A549 (cell line): ENCODE data around the gene LEUTX.

Source experiments
- CBX2 ChIP-seq: fragments of 200-600 bp; sonication (generic); IDR thresholded peaks from 2 replicates; pipeline ENCODE4 v1.6.1; 2016; ENCODE audit warnings: low read depth, mild to moderate bottlenecking, borderline replicate concordance
- CEBPB ChIP-seq, 2 experiments: fragments of >200 bp in 1 of 2; sonication (Bioruptor Twin) in 1 of 2; formaldehyde crosslinking in 1 of 2; IDR thresholded peaks; 2 replicates each; pipeline ENCODE4 v1.6.1; 2012 to 2016
- EP300 ChIP-seq, 2 experiments: fragments of >200 bp; sonication (Bioruptor Twin); formaldehyde crosslinking; IDR thresholded peaks; 2 replicates in 1 of 2; 3 replicates in 1 of 2; pipeline ENCODE4 v1.6.1; 2016 to 2017
- KDM5A ChIP-seq: fragments of 200-600 bp; sonication (generic); IDR thresholded peaks from 2 replicates; pipeline ENCODE4 v1.6.1; 2016; ENCODE audit warnings: antibody characterized with exemption, mild to moderate bottlenecking
- MAFK ChIP-seq: fragments of 450-650 bp; IDR thresholded peaks from 2 replicates; pipeline ENCODE4 v1.6.1; 2014; ENCODE audit not compliant: partially characterized antibody
- MAZ ChIP-seq: fragments of 150-350 bp; IDR thresholded peaks from 2 replicates; pipeline ENCODE4 v1.6.1; 2014; ENCODE audit warnings: antibody characterized with exemption, low read depth, low read length, borderline replicate concordance
- RARB ChIP-seq: fragments of 250-450 bp; sonication (Bioruptor Pico); IDR thresholded peaks from 2 replicates; pipeline ENCODE4 v1.8.0; 2021; ENCODE audit warnings: mild to moderate bottlenecking, moderate library complexity
- RCOR1 ChIP-seq: fragments of 150-350 bp; IDR thresholded peaks from 2 replicates; pipeline ENCODE4 v1.6.1; 2014; ENCODE audit warnings: antibody characterized with exemption, low read length, low read depth
- SMC3 ChIP-seq: fragments of >200 bp; sonication (Bioruptor Twin); formaldehyde crosslinking; IDR thresholded peaks from 3 replicates; pipeline ENCODE4 v1.6.1; 2018; ENCODE audit warnings: inconsistent platforms
- TF ChIP-seq, protein P1 (sequence below): fragments of 450-650 bp; IDR thresholded peaks from 2 replicates; pipeline ENCODE4 v1.6.1; 2014; ENCODE audit warnings: antibody characterized with exemption
- TF ChIP-seq, protein P2 (sequence below): fragments of 200-600 bp; sonication (generic); IDR thresholded peaks from 2 replicates; pipeline ENCODE4 v1.6.1; 2016; ENCODE audit warnings: antibody characterized with exemption, mild to moderate bottlenecking, moderate library complexity

DNA sequence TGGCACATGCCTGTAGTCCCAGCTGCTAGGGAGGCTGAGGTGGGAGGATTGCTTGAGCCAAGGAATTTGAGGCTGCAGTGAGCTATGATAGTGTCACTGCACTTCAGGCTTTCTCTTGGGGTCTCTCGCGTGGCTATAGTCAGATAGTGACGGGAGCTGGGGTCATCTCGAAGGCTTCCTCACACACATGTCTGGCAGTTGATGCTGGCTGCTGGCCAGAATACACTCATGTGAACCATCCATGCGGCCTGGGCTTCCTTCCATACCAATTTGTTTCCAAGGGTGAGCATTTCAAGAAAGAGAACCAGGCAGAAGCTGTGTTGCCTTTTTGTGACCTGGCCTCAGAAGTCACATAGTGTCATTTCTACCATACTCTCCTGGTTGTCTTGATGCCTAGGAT is 26.4 kb downstream of the LEUTX start:
- TF ChIP-seq KDM5A (no peak), MAZ (no peak), MAFK (no peak), EP300 (IDR thresholded peaks at IDR 0.05) (no peak), RCOR1 (no peak), CBX2 (no peak), CEBPB (IDR thresholded peaks at IDR 0.05) (no peak), RARB (CRISPR knock-in tag) (no peak), SMC3 (no peak)
- TF ChIP-seq, protein P1, sequence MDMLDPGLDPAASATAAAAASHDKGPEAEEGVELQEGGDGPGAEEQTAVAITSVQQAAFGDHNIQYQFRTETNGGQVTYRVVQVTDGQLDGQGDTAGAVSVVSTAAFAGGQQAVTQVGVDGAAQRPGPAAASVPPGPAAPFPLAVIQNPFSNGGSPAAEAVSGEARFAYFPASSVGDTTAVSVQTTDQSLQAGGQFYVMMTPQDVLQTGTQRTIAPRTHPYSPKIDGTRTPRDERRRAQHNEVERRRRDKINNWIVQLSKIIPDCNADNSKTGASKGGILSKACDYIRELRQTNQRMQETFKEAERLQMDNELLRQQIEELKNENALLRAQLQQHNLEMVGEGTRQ = no peak
- TF ChIP-seq, protein P2, sequence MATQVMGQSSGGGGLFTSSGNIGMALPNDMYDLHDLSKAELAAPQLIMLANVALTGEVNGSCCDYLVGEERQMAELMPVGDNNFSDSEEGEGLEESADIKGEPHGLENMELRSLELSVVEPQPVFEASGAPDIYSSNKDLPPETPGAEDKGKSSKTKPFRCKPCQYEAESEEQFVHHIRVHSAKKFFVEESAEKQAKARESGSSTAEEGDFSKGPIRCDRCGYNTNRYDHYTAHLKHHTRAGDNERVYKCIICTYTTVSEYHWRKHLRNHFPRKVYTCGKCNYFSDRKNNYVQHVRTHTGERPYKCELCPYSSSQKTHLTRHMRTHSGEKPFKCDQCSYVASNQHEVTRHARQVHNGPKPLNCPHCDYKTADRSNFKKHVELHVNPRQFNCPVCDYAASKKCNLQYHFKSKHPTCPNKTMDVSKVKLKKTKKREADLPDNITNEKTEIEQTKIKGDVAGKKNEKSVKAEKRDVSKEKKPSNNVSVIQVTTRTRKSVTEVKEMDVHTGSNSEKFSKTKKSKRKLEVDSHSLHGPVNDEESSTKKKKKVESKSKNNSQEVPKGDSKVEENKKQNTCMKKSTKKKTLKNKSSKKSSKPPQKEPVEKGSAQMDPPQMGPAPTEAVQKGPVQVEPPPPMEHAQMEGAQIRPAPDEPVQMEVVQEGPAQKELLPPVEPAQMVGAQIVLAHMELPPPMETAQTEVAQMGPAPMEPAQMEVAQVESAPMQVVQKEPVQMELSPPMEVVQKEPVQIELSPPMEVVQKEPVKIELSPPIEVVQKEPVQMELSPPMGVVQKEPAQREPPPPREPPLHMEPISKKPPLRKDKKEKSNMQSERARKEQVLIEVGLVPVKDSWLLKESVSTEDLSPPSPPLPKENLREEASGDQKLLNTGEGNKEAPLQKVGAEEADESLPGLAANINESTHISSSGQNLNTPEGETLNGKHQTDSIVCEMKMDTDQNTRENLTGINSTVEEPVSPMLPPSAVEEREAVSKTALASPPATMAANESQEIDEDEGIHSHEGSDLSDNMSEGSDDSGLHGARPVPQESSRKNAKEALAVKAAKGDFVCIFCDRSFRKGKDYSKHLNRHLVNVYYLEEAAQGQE = no peak
